SH-SY5Y (cell line): ENCODE results near the gene BCORL1.

ENCODE experiments used
- GATA2 ChIP-seq: IDR thresholded peaks from 2 replicates; pipeline ENCODE4 v1.6.1; 2011; ENCODE audit warnings: mild to moderate bottlenecking, low read depth, low read length
- GATA3 ChIP-seq: IDR thresholded peaks from 2 replicates; pipeline ENCODE4 v1.6.1; 2011; ENCODE audit warnings: low read depth, mild to moderate bottlenecking, low read length, moderate library complexity

- no peak for TF ChIP-seq GATA3
- TF ChIP-seq GATA2: no peak
Measured at GRCh38 chrX:129998021-129998420, 15.6 kb downstream of the BCORL1 start.
